T follicular helper cell (primary cell): Measurements from ENCODE around the gene ENDOU.

Experiments used
- DNase-seq: peaks from one replicate; pipeline ENCODE4 v3.0.0-alpha.2; 2020; ENCODE audit warnings: low read depth

The ENDOU gene

DNA sequence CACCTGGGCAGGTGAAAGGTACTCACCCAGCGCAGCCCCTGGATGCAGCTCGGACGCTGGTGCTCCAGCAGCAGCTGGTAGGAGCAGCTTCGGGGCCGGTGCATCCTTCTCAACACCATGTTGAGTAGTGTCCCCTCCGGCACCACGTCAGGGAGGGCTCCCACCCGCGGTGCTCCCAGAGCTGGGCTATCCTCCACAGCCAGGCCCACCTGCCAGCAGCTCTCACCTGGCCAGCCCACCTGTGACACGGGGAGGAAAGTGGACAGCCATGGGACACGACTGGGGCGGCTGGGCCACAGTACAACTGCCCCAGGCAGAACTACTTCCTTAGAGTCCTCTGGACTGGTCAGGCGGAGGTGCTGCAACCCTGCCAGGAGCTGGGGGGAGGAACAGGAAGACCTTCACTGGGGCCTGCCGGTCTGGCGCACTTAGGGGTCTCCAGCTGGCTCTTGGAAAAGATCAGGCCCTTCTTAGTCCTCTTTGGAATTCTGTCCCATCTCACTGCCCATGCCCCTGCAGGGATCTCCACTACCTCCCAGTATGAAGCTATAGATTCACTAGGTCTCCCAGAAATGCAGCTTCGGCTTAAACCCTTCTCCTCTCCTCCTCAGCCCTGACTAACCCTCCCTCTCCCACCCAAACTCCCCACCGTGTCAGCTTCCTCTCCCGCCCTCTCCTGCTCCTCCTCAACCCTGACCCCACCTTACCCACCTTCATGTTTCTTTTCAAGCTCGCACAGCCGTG lies 32.7 kb upstream of the ENDOU start:
- DNase-seq = no peak

DNA sequence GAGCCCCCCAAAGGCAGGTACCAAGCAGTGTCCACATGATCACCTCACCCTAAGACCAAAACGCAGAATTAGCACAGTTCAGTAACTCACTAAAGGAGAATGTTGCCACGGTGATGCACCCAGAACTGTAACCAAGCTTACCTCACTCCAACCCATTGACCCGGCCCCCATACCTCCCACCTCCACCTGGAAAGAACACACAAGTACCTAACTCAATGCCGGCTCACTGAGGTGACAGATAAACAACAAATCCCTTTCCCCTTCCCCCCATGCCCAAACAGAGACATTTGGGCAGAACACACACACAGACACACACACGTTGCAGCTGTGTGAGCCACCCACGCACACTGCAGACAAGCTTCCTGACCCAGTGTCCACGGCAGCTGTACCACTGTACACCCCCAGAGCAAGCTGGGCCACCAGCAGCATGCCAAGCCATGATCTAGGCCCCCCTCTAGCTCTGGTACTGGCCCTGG lies 32.1 kb upstream of the ENDOU start:
- DNase-seq = no peak

DNA sequence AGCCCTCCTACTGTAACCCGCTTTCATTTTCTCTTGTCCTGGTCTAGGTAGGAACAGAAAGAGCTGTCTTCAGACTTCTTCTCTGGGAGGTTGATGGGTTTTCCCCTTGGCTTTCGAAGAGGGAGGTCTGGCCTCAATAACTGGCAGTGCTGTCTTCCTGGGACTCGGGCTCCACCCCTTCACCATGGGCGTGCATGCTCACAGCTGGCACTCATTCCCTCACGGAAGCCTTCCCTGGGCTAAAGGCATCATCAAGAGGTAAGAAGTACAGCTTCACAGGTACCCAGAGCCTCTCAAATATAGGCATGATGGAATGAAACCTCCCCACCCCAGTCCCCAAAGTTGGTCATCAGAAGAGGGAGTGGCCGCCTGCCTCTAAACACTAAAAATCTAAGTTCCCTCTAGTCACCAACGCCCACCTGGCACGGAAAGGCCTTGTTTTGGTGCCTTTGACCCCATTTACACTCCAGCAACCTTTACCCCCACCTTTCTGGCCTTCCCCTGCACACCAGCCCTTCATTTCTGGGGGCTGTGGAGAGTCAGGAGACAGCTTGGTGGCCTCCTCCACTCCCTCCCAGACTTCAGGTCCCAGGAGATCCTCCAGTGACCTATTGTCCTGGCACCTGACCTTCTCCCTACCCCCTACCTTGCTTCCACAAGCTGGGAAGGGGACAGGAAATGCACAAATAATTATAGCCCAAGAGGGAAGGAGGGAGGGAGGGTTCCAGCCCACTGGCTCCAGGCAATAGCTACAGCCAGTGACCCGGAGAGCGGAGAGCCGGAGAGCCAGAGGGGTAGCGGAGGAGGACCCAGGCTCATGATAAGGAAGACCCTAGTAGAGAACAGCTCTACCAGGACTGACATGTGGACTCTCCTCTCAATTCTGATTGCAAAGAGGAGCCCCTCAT lies 30.6 kb upstream of the ENDOU start:
- DNase-seq = no peak

DNA sequence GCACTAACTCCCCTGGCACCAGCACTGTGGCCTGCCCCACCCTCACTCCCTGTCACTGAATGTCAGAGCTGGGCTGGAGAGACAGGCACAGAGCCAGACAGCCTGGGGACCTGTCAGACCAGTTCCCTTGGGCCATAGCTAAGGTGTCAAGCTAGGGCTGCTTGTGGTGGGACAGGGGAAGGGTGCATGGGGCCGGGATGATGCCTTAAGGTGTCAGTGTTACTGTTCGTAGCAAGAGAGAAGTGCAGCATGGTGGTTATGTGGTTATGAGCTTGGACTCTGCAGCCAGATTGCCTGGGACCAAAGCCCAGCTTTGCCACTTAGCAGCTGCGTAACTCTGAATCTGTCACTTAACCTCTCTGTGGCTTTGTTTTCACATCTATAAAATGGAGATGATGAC lies 29.6 kb upstream of the ENDOU start:
- no peak for DNase-seq

DNA sequence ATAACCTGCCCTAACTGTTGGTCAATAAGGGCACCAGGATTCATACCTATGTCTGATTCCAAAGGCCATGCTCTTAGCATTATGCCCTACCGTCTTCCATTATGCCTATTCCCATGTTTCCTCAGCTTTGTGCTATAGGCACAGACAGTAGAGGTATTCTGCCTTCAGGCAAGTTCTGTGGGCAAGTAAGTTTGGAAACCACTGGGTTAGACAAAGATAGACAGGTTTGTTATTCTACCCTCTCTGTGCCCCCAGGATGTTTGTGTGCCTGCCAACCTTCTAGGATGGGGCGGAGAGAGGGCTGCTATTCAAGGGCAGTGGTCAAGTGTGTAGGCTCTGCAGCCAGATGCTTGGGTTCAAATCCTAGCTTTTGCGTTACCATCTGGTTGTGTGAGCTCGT lies 28.8 kb upstream of the ENDOU start:
- DNase-seq = no peak

DNA sequence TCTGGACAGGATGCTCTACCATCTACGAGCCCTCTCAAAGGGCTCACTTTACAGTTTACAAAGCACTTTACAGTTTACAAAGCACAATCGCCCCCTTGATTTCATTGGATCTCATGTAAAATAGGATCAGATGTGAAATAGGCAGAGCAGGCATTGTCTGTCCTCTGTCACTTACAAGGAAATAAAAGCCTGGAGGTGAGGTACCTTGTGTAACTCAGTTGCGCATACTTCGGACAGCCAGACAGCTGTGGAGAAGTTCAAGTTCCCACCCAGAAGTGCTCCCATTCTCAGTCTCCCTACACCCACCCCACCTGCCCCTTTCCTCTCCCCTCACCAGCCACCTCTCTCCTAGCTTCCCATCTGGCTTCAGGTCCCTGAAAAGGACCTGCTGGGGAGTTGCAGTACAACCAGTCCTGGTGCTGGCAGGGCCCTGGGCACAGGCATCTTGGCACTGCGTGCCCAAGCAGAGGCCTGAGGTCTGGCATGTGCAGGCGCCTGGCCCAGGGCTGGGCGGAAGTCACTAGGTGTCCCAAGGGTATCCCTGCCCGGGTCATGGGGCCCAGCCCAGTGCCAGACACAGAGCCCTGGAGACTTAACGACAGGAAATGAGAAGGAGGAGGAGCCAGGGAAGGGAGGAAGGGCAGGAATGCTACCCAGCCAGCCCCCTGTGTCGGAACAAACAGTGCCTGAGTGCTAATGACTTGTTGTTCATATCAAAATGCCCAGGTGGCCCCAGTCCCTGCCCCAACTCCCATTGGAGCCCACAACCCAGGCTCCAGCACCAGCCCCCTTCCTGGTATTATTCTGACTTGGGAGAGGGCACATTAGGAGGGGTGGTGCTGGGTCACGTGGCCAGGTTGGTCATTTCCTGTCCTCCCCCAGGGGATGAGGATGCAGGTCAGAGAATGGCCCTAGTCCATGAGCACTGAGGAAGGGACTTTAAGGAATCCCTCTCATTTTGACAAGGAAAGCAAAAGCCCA lies 28.0 kb upstream of the ENDOU start:
- DNase-seq = no peak

DNA sequence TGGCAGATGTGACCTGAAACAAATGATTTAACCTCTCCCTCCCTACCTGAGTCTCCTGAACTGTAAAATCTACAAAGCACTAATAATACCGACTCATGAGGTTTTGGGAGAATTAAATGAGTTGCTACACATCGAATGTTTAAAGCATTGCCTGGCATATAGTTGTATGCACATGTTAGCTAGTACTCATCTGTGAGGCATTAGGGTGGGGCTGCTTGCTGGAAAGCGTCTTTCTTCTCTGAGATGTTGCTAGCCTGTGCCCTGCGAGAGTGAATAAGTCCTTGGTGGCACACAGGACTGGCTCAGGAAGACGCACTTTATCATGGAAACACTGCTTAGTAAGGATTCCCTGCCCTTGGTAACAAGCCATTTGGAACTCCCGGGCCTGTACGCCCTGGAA lies 27.3 kb upstream of the ENDOU start:
- no peak for DNase-seq

DNA sequence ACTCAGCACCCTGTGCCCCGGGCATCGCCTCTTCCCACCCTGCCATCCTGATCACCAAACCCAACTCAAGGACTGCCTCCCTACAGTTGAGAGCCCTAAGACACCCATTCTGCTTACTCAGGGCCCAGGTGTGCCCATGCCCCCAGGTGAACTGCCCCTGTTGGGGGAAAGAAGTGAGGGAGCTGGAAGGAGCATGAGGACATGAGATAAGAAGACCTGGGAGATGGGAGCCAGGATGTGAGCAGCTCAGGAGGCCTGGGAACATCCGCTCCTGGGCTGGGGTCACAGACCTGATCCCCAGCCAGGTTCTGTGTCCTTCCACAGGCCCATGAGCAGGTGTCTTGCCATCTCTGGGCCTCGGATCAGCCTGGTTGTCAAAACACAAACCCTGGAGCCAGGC lies 26.8 kb upstream of the ENDOU start:
- DNase-seq = no peak

DNA sequence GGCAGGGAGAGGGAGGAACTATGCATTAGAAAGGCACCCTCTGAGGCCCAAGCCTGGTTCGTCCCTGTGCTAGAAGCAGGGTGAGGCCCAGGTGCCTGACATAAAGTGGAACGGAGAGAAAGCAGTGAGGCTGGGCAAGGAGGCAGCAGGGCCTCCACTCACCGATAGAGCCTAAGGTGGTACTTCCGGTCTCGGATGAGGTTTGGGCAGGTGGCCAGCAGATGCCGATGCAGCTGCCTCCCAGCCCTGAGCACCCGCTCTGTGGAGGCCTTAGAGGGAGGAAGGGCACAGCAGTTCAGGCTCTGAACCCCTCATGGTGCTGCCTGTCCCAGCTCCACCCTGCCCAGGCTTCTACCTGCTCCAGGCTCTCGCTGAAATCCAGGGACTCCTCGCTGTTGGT lies 26.3 kb upstream of the ENDOU start:
- no peak for DNase-seq

DNA sequence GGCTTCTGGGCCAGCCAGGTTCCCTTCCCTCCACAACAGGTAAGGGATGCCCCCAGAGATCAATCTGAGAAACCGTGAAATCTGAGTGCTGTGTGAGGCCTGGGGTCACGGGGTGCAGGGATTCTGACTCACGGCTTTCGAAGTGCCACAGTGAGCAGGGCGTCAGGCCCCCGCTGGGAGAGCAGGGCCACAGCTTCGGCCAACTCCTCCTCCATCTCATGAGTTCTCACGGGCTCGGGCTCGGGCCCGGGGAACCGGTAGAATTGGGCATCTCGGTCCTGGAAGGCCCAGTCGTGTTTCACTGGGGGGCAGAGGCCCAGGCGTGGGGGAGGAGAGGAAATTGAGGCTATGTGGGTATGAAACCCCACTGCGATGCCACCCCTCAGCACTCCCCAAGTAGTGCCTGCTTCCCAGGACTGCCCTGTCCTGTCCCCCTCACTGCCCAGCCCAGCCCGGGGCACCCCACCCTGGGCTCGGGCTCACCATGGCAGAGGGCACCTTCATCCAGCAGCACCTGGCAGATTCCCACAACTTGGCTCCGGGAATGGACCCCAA lies 25.7 kb upstream of the ENDOU start:
- no peak for DNase-seq

DNA sequence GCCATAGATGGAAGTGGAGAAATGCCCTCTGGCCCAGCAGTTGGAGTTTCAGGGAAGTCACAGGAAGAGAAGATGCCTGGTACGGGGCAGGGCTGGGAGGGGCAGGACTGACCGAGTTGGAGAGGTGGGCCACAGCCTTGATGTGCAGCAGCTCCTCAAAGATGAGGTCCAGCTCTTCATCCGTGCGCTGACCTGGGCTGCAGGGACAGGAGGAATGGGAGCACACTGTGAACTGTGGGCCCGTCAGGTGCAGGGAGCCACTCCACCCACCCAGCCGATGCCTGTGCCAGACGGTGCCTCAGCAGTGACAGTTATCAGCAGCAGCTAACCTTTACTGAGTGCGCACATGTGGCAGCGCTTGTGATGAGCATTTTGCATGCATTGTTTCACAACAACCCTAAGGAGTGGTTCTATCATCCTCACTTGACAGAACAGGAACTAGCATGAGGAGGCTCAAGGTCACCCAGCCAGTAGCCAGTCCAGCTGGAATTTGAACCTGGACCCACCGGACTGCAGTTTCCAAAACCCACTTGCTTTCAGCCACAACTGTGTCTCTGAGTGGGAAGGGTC lies 25.0 kb upstream of the ENDOU start:
- DNase-seq = no peak

DNA sequence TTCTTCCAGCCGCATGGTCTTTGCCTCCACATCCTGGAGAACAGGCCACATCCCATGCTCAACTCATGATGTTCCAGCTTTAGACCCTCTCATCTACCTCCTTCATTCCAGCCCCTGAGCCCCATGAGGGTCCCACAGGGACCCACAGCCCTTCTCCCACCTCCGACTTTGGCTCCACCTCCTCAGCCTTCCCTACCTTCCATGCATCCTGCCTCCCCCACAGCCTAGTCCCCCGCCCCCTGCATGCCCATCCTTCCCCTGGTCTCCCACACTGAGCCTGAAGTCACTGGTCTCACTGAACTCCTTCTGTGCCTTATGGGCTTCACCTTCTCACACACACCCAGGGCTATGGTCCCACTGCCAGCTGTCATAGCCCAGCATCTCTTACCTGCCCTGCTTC lies 23.6 kb upstream of the ENDOU start:
- DNase-seq = no peak

DNA sequence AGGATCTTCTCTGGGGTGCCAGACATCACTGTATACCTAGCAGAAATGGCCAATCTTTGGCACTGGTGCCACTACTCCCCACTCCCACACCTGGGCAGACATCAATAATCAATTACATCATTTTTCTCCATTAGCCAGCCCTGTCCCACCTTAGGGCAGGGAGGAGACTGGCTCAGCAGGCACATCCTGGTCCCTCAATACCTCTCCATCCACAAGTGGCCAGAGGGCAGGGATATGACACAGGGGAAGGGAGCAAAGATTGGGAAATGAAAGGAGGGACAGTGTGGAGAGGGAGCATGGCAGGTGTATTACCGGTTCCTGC lies 23.2 kb upstream of the ENDOU start:
- no peak for DNase-seq

DNA sequence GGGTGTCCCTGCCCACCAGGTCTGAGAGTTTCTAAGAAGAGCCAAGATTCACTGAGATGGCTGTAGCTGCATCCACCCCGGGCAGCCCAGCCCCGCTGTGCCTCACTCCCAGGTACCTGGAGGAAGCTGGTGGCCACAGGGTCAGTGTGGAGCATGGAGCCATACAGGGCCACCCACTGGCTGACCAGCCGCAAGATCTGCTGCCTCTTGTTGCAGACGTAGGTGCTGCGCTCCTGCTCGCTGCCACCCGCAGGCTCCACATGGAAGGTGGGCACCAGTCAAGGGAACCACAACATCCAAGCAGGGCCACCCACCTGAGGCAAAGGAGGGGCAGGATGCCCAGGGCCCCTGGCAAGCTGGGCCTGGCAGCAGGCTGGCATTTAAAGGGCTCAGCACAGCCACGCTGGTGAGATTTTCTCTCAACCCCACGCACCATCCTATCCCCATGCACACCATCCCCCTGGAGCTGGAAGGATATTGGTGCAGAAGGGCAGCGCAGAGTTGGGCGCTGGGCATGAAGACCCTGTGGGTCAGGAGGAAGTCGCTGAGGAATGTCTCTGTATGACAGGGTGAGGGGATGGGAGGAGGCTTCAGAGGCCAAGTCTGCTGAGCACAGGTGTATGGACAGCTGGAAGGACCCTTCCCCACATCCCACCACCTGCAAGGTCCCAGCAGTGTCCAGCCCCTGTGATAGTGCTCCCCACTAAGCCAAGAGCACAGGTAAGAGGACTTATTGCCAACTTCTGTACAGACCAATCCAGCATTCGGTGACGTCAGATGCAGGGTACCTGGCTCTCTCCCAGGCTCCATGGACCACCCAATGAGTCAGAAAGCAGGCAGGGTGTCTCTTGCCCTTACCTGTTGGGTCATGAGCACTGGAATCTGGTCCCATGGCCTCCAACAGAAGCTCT lies 22.6 kb upstream of the ENDOU start:
- no peak for DNase-seq

DNA sequence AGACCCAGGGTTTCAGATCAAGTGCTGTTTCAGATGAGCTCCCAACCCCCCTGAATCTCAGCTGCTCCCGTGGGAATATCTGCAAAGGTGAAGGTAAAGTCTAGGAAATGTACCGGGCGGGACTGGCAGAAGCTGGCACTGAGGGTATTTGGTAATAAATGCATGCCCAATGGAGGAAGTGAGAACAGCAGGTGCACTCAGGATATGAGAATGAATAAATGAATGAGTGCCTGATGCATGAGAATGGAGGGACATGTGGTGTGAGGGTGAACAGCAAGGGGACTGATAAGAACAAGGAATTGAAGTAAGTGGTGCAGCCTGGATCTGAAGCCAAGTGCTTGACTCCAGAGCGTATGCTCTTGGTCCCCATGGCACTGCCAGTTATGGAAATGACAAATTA lies 21.8 kb upstream of the ENDOU start:
- no peak for DNase-seq

DNA sequence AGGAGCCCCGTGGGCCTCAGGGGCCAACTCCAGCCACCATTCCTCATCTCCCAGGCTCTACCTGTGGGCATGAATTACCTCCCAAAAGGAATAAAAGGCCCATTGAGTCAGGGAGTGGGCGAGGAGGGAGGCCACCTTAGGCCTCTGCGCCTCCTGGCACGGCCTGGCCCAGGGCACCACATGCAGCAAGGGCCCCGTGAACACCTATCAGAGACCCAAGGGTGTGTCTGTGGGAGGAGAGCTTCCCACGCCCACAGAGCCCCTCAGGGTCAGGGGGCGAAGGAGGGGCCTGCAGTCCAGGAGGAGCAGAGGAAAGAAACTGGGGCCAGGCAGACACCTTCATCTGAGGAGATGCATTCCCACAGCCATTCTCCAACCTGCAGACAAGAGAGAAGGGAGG lies 21.2 kb upstream of the ENDOU start:
- no peak for DNase-seq

DNA sequence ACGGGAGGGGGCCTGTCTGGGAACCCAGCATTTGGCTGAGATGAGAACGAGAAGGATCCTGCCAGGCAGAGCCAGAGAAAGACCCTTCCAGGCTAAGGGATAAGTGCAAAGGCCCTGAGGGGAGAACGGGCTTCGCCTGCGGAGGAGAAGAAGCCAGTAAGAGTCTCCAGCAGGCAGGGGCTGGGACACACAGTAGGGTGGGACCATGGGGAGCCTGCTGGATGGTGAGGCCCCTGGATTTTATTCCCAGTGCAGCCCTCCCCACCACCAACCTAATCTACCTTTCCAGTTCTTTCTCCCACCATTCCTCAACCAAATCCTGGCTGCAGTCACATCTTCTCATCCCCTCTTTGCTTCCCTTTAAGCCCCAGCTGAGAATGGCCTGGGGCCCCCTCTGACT lies 20.8 kb upstream of the ENDOU start:
- DNase-seq = no peak

DNA sequence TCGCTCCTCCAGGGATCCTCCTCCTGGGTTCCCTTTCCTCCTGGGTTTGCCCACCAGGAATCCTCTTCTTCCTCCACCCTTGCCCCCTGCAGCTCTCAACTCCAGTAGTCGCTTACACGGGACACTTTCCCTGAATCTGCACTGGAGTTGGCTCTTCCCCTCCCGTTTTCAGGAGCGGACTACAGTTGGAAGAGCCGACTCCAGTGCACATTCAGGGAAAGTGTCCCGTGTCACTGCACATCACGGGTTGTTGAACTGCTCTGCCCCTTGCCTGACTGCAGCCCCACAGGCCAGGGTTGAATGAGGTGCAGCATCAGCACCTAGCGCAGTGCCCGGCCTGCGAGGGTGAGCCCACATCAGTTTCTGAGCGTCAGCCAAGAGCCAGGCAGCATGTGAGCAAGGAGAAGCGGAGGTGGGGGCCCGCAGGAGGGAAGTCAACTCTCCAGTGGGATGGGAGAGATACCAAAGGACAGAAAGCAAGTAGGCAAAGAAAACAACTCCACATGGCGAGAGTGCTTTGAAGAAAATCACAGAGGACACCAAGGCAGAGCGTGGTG lies 20.3 kb upstream of the ENDOU start:
- no peak for DNase-seq

DNA sequence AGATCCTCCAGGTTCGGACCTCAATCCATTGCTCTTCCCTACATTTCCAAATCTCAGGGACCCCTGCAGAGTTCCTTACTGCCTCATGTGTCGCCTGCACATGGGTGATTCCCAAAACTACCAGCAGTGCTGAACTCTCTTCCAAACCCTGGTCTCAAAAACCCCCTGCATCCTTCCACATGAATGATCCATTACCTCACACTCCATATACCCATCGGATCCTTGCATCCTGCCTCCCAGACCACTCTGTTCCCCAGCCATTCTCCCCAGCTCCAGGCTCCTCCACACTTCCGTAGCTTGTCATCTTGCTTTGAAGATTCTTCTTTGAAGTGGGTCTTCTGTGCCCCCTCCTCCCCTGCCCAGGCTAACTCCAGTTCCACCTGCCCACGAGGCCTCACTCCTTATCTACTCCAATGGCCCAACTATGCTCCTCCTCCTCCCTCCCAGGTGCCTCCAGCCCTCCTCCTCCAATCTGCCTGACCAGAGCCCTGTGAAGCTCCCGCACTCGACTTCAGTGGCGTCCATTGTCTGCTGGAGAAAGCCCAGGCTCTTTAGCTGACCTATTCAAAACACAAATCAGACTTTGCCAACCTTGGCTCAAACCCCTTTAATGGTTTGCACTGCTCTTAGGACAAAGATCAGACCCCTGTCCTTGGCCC lies 19.6 kb upstream of the ENDOU start:
- DNase-seq = no peak
